Loucy (cell line): ENCODE data around the gene TRRAP.

Experiments used
- CTCF ChIP-seq: fragments of 200-600 bp; sonication (generic); conservative IDR thresholded peaks from 2 replicates; pipeline ENCODE4 v1.5.1; 2014; ENCODE audit warnings: mild to moderate bottlenecking, antibody characterized with exemption, low read length
- EZH2phosphoT487 ChIP-seq: fragments of 200-600 bp; IDR thresholded peaks from 2 replicates; pipeline ENCODE4 v1.6.1; 2018; ENCODE audit warnings: antibody characterized with exemption, mild to moderate bottlenecking, moderate library complexity, borderline replicate concordance

GRCh38 chr7:99013266-99014112 lies 135.2 kb downstream of the TRRAP start:
- no peak for TF ChIP-seq CTCF
- no peak for TF ChIP-seq EZH2phosphoT487
